GM12878 (cell line): ENCODE measurements around the gene BRAT1.

Experiments
- EZH2 ChIP-seq: IDR thresholded peaks from 2 replicates; pipeline ENCODE4 v1.6.1; 2012; ENCODE audit warnings: low read depth, mild to moderate bottlenecking, control low read depth, inconsistent platforms, low read length, borderline replicate concordance; ENCODE audit not compliant: control insufficient read depth
- MXI1 ChIP-seq: fragments of 150-350 bp; IDR thresholded peaks from 2 replicates; pipeline ENCODE4 v1.6.1; 2011; ENCODE audit warnings: low read depth, mild to moderate bottlenecking, inconsistent platforms, low read length, improper control_type of control experiment
- ZNF687 ChIP-seq: fragments of 450-650 bp; IDR thresholded peaks from 2 replicates; pipeline ENCODE4 v1.6.1; 2017; ENCODE audit warnings: mild to moderate bottlenecking, moderate library complexity
- TF ChIP-seq, protein P1 (sequence below): IDR thresholded peaks from 2 replicates; pipeline ENCODE4 v1.6.1; 2012; ENCODE audit warnings: low read depth, low read length, improper control_type of control experiment

DNA sequence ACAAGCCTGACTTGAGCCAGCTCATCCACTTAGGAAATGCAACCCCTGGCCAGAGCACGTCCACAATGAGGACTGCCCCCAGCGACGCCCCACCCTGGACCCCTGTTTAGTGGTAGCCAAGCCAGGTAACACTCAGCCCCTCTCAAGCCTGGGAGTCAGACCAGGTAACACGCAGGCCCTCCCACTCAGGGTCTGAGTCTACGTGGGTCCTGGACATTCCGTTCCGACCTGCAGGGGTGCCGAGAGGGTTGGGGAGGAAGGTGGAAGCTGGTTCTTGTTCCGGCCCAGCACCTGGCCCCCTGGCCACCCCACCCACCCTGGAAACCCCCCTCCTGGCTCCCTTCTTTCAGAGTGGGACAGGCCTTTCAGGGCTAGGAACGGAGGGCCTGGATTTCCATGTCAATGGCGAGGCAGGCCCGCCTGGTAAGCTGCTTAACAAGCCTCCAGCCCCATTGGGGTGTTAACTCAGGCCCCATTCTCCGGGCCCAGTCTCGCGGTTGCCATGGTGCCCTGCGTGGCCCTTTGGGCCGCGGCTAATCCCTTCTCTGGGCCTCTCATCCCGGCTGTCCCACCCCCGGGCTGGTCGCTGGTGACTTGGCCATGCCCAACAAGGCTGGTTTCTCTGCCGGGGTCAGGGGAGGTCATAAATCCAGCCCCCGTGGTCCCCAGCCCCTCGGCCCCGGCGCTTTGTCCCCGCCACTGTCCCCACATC is 55.4 kb downstream of the BRAT1 start:
- TF ChIP-seq ZNF687 (no peak), EZH2 (no peak), MXI1 (no peak)
- TF ChIP-seq, protein P1, sequence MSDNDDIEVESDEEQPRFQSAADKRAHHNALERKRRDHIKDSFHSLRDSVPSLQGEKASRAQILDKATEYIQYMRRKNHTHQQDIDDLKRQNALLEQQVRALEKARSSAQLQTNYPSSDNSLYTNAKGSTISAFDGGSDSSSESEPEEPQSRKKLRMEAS, result no peak
